Suppressor macrophage treated with lipopolysaccharide for 4 hours (primary cell): ENCODE measurements around the gene WASF3.
"Not testable (repeated sequence)": the region's sequence is repeated elsewhere in the genome, so short reads cannot be mapped to it uniquely, and the experiment has no call there.

Experiments
- DNase-seq: peaks from one replicate; pipeline ENCODE4 v3.0.0-alpha.2; 2020

The WASF3 gene

DNA sequence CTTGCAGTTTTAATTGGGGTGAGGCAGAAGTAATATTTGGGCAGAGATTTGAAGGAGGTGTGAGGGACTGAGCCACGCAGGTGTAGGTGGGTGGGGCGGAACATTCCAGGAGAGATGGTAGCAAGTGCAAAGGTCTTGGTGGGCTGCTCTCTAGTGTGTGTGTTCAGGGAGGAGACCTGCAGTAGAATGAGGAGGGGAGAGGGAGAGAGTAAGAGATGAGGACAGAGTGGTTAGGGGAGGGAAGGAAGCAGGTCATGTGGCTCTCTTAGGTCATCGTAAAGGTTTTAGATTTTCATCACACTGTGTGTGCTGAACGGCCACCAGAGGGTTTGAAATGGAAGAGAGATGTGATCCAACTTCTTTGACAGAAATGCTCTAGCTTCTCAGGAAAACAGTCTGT, 33.5 kb downstream of the WASF3 start:
- no peak for DNase-seq

DNA sequence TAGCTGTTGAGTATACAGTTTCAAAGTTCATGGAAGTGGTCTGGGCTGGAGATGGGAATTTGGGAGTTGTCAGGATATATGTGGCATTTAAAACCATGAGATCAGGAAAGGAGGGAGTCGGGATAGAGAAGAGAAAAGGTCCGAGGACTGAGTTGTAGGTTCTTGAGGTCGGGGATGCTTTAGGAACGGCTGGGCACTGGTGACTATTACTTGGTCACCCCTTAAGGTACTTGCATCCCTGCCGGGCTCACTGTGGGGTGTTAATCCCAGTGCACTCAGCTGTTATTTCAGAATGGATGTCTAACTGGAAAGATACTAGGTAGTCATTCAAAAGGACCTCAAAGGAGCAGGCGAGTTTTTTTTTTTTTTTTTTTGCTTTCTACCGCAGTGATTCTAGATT, 34.2 kb downstream of the WASF3 start:
- no peak for DNase-seq

DNA sequence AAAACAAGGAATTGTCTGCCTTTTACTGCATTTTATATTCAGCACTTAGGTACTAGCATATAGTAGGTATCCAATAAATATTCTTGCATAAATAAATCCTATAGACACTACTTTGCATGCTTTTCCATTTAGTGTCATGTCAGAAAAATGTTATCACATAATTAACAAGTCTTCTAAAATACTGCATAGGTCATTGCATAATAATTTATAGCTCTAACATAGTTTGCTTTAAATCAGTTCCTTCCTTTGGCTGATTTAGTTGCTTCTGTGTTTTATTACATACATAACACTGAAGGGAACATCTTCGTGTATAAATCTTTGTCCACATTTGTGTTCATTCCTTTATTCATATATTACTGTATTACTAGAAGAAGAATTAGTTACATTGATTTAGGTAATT, 36.2 kb downstream of the WASF3 start:
- no peak for DNase-seq

DNA sequence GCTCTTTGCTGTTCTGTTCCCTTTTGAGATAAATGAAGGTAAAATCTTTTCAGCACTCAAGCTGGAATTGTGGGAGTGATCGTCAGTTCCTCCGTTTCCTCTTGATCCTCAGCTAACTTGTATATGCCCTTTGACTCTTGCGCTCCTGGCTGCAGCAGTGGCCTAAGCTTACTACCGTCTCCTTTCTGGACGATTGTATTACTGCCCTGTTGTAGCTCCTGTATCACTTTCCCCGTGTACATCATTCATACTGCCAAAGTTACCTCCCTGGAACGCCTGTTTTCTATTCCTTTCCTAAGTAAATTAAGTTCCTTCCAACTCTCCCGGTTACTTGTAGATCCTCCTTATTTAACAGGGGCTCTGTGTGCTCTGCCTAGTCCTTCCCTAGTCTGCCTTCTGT, 36.9 kb downstream of the WASF3 start:
- DNase-seq = no peak

DNA sequence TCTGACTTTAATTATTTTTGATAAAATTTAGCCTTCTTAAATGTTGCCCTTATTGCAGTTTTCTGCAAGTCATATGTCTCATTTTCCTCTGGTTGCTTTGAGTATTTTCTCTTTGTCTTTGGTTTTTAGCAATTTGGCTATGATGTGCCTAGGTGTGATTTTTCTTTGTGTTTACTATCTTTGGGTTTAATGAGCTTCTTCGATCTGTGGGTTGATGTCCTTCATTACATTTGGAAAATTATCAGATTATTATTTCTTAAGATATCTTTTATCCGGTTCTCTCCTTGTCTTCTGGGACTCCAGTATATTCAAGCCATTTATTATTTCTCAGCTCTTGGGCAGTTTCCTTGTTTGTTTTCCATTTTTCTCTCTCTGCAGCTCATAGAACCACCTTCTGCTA, 39.0 kb downstream of the WASF3 start:
- DNase-seq = no peak

DNA sequence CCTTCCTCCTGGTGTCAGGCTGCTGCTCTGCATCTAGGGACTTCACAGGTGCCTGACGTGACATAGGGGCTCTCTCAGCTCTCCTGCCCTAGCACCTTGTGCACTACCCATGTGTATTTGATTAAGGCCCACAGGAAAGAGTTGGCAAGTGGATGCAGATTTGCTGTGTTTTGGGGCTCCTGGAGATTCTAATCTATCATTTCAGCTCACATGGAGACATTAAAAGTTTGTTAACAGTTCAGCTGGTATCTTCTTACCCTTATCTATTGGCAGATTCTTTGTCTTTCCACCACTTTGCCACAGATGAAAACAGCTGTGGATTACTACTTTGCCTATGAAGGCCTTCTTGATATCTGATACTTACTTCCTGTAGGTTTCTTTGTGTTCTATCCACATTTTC, 41.9 kb downstream of the WASF3 start:
- no peak for DNase-seq

DNA sequence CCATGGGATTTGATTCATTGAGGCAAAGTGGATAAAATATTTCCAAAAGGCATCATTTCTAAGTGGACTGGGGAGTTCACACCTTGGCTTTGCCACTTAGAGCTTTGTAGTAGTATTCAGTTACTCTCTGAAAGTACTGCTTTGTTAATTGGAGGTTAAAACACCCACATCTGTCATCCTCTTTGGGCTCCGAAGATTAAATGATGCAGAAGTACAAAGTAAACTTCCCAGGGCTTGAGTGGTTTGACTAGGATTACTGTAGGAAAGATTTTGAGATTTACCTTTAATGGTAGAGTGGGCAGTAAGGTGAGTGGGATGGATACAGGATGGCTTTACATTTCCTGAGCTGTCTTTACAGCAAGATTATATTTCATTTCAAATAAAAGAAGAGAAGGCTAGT, 42.4 kb downstream of the WASF3 start:
- no peak for DNase-seq

DNA sequence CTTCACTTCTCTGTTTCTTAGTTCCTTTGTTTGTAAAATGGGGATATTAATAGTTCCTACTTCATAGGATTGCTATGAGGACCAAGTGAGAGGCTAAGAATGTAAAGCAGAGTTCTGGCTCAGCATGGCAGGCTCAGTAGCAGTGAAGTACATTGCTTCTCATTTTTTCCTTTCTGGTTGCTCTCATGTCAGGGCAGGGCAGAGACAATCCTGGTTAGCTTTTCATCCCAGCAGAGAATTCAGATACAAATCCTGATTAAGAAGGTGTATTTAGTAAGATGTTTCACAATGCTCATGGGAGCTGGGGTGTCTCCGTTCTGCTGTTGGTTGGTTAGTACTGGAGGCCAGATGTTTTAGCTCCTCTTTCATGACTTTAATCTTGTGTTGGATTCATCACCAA, 42.9 kb downstream of the WASF3 start:
- no peak for DNase-seq

DNA sequence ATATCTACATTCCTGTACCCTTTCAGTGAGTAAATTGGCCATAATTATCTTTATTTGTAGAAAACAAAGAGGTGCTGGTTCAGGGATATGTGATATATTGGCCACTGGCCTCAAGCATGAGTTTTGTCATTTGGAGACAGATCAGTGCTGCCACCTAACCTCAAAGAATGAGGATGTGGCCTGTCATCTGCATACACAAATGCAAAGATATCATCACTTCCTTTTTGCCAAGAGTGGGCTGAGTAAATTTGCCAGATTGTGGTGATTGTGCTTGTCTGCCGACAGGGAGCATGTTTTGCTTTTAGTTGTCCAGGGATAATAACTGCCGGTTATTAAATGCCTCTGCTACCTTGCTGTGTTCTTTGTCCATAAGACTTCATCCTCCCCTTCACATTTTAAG, 44.2 kb downstream of the WASF3 start:
- peak; percentile 11 for DNase-seq

DNA sequence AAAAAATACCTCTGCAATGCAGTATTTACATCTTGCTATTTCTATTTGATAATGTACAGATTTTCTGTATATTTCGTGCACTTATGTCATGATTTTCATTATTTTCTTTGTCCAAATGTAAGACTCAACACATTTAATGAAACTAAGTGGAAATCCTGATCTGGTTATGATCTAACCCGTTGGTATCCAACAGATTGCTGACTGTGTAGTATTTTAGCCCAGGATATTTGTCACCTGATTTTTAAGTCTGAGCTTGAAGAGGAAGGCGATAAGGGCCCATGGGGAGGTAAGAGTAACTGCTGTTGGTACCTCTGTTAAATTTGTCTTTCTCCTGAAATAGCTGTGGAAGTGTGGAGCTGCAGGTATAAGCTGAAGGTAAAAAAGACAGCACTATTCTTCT, 45.3 kb downstream of the WASF3 start:
- no peak for DNase-seq

DNA sequence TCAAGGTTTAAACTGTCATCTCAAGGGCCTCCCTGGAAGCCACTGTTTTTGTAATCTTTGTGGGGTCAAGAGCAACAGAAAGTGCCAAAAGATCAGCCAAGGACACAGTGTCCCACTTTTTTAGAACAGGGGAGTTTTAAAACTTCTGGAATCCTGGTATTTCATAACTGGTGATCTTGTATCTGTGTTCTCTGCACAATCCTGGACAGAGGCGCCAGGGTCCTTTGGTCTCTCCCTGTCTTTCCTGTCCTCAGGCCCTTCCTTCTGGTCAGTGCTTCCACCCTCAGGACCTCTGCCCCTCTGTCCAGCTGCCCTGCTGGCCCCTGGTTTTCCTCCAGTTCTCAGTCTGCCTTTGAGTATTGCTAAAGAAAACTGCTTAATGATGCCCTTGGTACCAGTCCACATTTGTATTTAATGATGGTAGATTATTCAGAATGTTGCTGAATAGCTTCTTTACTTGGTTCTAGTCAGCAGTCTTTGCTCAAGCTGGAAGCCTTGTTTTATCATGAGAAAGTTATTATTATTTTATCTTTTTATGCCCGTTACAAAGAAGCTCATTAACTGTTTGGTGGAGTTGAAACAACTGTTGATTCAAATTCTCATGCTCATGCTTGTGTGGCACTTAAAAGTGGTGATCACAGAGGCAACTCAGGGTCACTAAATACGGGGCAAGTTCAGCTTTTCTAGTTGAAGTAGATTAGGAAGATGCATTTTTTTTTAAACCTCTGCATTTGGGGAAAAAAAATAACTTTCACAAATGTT, 47.5 kb downstream of the WASF3 start:
- no peak for DNase-seq

DNA sequence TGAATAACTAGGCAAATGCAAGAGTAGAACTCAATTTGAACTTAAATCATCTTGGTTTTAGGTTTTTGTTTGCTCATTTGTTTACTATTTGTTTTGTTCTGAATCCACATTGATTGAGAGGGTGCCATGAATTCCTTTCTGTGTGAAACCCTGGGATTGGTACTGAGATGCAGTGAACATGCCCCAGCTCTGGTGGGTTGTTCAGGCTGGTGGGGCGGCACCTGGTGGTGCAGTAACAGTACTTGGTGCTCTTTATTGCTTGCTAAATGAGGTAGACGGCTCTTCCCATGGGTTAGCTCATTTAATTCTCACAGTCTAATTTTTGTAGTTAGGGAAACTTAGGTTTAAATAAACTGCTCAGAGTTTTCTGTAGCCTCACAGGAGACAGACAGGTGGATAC, 48.4 kb downstream of the WASF3 start:
- no peak for DNase-seq

DNA sequence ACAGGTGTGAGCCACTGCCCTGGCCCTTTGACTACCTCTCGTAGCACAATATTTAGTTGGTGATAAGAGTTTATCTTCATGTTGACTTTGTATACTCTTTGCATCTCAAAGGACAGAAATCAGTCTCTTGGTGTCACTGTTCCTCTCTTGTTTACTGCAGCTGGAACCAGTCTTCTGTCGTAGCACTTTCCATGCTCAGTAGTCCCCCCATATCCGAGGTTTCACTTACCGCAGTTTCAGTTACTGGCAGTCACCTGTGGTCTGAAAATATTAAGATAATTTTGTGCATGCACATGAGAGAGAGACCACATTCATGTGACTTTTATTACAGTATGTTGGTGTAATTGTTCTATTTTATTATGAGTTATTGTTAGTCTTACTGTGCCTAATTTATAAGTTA, 49.1 kb downstream of the WASF3 start:
- no peak for DNase-seq

DNA sequence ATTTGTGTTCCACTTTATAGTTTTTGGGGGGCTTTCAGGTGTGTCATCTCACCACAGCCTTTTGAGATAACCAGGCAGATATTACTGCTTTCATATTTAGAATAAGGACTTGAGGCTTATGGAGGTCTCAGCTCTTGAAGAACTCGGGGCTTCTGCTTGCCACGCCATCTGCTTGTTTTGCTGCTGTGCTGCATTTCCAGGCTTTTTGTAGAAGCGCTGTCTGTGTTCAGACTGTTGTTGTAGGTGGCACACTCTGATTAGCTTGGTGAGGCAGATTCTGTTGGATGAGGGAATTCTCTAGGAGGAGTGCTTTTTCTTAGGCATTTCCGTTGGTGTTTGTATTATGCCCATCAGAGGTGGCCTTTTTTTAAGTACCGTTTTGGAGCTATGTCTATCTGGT, 57.2 kb downstream of the WASF3 start:
- no peak for DNase-seq

DNA sequence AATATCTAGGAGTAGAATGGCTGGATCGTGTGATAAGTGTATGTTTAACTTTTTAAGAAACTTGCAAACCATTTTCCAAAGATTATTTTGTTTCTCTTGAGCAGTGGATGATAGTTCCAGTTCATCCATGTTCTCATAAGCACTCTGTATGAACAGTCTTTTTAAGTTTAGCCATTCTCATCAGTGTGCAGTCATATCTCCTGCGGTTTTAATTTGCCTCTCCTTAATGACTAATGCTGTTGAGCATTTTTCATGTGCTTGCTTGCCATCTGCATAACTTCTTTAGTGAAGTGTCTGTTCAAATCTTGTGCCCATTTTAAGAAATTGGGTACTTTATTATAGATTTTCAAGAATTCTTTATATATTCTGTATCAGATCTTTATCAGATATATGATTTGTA, 58.6 kb downstream of the WASF3 start:
- DNase-seq = no peak

DNA sequence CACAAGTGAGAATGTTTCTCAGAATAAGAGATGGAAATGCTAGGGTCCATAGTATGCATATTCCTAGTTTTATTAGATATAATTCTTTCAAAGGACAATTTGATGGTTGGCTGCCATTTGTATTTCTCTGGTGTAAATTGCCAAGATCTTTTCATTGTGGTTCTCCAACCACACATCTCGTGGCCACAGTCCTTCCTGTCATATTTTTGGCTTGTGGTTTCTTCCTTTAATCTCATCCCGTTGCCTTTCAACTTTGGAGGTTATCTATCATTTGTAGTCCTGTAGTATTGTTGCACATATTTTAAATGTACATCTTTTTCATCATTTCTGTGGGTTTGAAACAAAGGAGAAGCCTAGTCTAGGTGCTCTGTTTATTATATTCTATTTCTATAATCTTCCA, 61.2 kb downstream of the WASF3 start:
- DNase-seq = no peak

DNA sequence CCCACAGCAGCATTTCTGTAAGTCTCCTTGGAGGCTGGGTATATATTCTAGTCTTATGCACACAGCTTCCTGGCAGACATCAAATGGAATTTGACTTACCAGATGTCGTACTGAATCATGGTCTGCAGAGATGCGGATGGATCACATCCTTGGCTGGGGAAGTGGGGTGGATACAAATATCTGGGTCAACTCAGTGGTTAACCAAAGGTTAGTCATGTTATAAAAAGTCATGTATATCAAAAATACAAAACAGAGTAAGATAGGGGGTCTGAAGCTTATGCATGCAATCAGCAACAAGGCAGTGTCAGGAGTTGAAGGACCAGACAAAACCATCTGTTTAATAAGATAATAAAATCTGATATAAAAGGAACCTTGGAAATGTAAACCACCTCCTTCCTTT, 61.9 kb downstream of the WASF3 start:
- DNase-seq = no peak

DNA sequence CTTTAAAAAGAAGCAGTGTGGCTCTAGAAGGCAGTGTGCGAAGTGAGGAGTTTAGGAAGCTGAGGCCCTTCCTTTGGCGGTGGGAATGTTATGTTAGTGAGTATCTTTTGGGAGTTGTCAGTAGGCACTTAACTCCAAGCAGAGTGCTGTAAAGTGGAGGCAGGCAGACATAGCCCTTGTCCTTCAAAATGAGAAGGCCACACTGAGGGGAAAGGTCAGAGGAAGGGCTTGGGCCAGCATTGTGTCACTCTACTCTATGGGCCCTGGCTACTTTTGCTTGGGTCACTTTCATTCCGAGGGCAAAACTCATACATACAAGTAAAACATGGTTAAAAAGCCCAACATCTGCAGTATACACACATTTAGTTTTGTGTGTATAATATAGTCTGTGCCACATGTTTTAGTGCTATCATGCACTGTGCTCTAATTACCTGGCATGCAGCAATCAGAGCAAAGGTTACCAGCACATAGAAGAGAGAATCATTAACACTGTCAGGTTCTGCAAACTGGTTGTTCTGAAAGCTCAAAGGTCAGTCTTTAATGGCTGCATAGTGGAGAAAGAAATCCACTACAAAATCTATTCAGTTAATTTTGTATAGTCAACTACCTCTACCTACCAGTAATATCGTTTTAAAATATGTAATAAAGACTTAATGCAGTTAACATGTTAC, 64.4 kb downstream of the WASF3 start:
- no peak for DNase-seq

DNA sequence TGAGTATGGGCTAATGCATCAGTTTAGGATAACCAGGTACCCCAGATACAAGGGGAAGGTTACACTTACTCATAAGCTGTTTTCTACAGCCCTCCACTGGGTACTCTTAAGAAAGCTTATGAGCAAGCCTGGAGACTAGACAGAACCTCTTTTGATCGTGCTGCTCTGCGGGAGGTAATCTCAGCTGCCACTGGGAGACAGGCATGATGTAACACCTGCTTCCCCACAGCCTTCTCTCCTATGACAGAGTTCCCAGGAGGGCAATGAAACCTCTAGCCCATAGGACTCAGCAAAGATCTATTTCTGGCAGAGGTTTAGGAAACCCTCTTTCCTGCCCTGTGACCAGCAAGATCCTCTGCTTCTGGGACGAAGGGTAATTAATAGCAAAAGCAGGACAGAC, 65.6 kb downstream of the WASF3 start:
- no peak for DNase-seq

DNA sequence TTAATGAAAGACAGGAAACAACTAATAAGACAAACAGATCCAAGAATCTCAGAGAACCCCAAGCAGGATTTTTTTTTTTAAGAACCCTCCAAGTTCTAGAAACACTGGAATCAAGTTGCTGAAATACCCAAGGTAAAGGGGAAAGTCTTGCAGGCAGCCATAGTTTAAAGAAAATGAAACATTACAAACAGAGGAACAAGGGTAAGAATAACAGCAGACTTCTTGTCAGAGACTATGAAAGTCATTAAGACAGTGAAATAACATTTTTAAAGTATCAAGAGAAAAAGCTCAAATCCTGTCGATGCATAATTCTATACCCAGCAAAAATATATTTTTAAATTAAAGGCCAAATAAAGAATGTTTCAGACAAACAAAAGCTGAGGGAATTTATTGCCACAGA, 67.1 kb downstream of the WASF3 start:
- DNase-seq = no peak

DNA sequence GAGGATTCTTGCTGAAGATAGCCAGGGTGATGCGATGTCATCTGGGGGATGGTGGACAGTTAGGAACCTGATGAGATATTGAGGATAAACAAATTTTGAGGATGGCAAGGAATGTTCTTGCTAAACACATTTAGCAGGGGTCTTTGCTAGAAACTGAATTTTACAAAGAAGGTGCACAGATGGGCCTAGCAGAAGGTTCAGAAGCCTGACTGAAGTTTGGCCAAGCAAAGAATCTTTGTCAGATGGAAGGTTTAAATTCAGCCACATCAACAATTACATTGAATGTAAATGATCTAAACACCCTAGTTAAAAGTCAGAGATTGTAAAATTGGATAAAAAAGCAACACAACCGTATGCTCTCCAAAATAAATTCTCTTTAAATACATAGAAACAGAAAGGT, 68.8 kb downstream of the WASF3 start:
- DNase-seq = no peak

DNA sequence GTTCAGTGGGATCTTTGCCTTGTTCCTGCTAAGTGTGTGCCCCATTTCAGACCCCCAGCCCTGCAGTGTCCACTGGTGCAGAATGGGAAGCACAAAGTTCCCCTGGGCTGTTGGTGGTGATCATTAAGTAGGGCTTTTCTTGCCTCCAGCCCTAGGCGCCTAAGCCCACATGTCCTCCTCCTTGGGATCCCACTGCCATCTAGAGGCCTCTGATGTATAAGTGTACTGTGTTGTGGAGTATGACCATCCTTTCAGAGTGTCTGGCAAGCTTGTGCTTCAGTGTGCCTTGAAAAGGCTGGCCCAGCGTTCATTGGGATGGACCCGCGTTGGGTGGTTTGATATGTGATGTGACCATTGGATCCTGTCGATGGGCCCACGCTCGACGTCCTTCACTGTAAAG, 71.2 kb downstream of the WASF3 start:
- no peak for DNase-seq

DNA sequence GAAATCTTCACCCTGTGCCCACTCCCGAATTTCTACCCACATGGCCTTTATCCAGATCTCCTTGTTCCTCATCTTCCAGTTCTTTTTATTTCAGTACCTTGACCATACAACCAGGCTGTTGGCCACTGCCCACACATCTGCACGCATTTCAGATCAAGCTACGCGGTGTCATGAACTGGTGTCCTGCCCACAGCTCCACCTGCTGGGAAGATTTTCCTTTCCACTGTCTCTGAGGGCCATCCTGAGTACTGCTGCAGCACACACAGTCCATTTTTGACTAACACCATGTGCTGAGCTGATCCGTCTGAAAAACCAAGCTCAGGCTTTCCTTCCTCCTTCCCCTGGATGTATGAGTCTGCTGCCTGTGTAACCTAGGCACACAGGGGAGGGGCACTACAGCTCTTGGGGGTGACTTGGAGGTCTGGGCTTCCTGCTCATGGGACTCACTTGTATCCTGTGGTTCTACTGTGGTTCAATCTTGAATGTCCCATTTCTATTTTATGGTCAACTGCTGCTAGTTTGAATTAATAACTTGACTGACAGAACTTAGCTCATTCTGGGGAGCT, 71.9 kb downstream of the WASF3 start:
- DNase-seq = no peak

DNA sequence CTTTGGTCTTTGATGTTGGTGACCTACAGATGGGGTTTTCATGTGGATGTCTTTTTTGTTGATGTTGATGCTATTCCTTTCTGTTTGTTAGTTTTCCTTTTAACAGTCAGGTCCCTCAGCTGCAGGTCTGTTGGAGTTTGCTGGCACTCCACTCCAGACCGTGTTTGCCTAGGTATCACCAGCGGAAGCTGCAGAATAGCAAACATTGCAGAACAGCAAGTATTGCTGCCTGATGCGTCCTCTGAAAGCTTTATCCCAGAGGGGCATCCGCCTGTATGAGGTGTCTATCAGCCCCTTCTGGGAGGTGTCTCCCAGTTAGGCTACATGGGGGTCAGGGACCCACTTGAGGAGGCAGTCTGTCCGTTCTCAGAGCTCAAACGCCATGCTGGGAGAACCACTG, 78.2 kb downstream of the WASF3 start:
- DNase-seq = not testable (repeated sequence)

DNA sequence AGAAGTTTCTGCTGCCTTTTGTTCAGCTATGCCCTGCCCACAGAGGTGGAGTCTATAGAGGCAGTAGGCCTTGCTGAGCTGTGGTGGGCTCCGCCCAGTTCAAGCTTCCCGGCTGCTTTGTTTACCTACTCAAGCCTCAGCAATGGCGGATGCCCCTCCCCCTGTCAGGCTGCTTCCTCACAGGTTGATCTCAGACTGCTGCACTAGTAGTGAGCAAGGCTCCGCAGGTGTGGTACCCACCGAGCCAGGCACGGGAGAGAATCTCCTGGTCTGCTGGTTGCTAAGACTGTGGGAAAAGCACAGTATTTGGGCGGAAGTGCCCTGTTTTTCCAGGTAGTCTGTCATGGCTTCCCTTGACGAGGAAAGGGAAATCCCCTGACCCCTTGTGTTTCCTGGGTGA, 78.6 kb downstream of the WASF3 start:
- not testable (repeated sequence) for DNase-seq
